ENCODE measurements around the gene RPS6KB2. TPM values are rescaled to one million over a fixed set of nuclear protein-coding genes. Genes with fewer than 3 reads are reported as not detected.

Gene RPS6KB2
- total and polyA plus RNA-seq, 10 of the 15 experiments (the other 5 are each of a cell fraction or from before 2014, with no cell fraction given) = 0.39 to 101 (median 58.4) TPM

- no peak overlapping the region for H3K4me3 ChIP-seq
- no peak overlapping the region for H2AFZ ChIP-seq (ENCODE audit: control insufficient read depth, low read depth, low read length)
- CTCF ChIA-PET = interaction anchor here (1.2 kb wide), 2 partner anchors 12 to 50 kb away, joined by 3 to 4 read pairs; partner anchors contain the start of gene PPP1CA
- in situ Hi-C loops (cut with MboI) (no loop called here), intact Hi-C loops (cut with micrococcal nuclease; ENCODE audit: unreplicated experiment) (no loop called here)
- no peak for ATAC-seq
- BruUV-seq (replicated peaks) = no TSS peak
- peaks cover 2% of the 10 kb centered on the region for H3K79me2 ChIP-seq (ENCODE audit: control insufficient read depth, insufficient read depth, low read length)
- SMC1A ChIA-PET (ENCODE audit: uncharacterized antibody, unreplicated experiment) = interaction anchor here (1.2 to 1.4 kb wide), 3 partner anchors 8 to 53 kb away, joined by 4 to 5 read pairs (median 4); no protein-coding TSS in a partner anchor
- no peak for FAIRE-seq
- RAD21 ChIA-PET (ENCODE audit: unreplicated experiment) = no interaction called here
- no peak overlapping the region for H3K4me2 ChIP-seq (ENCODE audit: control insufficient read depth, insufficient read depth)
- DNase-seq (ENCODE audit: low read depth, low spot score) = no peak
- H3K9ac ChIP-seq (ENCODE audit: control insufficient read depth, insufficient read depth, low read length) = no peak overlapping the region
- peaks cover 13% of the 10 kb centered on the region for H3K4me1 ChIP-seq (ENCODE audit: control insufficient read depth, insufficient read depth, low read length)
- 74% methylated on average over 22 of the region's 25 CpGs for WGBS (ENCODE audit: insufficient coverage, insufficient replicate concordance, low lambda C conversion rate, missing lambda C conversion rate)
- no peak overlapping the region for H3K27ac ChIP-seq (ENCODE audit: control insufficient read depth, insufficient read depth)
- TF ChIP-seq, protein P1, sequence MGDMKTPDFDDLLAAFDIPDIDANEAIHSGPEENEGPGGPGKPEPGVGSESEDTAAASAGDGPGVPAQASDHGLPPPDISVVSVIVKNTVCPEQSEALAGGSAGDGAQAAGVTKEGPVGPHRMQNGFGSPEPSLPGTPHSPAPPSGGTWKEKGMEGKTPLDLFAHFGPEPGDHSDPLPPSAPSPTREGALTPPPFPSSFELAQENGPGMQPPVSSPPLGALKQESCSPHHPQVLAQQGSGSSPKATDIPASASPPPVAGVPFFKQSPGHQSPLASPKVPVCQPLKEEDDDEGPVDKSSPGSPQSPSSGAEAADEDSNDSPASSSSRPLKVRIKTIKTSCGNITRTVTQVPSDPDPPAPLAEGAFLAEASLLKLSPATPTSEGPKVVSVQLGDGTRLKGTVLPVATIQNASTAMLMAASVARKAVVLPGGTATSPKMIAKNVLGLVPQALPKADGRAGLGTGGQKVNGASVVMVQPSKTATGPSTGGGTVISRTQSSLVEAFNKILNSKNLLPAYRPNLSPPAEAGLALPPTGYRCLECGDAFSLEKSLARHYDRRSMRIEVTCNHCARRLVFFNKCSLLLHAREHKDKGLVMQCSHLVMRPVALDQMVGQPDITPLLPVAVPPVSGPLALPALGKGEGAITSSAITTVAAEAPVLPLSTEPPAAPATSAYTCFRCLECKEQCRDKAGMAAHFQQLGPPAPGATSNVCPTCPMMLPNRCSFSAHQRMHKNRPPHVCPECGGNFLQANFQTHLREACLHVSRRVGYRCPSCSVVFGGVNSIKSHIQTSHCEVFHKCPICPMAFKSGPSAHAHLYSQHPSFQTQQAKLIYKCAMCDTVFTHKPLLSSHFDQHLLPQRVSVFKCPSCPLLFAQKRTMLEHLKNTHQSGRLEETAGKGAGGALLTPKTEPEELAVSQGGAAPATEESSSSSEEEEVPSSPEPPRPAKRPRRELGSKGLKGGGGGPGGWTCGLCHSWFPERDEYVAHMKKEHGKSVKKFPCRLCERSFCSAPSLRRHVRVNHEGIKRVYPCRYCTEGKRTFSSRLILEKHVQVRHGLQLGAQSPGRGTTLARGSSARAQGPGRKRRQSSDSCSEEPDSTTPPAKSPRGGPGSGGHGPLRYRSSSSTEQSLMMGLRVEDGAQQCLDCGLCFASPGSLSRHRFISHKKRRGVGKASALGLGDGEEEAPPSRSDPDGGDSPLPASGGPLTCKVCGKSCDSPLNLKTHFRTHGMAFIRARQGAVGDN (IDR thresholded peaks at IDR 0.05) = no peak
- TF ChIP-seq ATF2 (IDR thresholded peaks at IDR 0.05; ENCODE audit: low read length) (no peak), MYC (IDR thresholded peaks at IDR 0.05; ENCODE audit: insufficient read depth, insufficient read length, insufficient replicate concordance, low read length, severe bottlenecking) (no peak), STAT3 (IDR thresholded peaks at IDR 0.05; ENCODE audit: low read depth, low read length) (no peak), ETV6 (conservative IDR thresholded peaks at IDR 0.05 in 1 of 2, IDR thresholded peaks at IDR 0.05 in 1 of 2; ENCODE audit: borderline replicate concordance in 1 of 2, low read depth in 1 of 2) (no peak), ATF7 (IDR thresholded peaks at IDR 0.05; ENCODE audit: low read depth) (no peak)
- TF ChIP-seq, protein P2, sequence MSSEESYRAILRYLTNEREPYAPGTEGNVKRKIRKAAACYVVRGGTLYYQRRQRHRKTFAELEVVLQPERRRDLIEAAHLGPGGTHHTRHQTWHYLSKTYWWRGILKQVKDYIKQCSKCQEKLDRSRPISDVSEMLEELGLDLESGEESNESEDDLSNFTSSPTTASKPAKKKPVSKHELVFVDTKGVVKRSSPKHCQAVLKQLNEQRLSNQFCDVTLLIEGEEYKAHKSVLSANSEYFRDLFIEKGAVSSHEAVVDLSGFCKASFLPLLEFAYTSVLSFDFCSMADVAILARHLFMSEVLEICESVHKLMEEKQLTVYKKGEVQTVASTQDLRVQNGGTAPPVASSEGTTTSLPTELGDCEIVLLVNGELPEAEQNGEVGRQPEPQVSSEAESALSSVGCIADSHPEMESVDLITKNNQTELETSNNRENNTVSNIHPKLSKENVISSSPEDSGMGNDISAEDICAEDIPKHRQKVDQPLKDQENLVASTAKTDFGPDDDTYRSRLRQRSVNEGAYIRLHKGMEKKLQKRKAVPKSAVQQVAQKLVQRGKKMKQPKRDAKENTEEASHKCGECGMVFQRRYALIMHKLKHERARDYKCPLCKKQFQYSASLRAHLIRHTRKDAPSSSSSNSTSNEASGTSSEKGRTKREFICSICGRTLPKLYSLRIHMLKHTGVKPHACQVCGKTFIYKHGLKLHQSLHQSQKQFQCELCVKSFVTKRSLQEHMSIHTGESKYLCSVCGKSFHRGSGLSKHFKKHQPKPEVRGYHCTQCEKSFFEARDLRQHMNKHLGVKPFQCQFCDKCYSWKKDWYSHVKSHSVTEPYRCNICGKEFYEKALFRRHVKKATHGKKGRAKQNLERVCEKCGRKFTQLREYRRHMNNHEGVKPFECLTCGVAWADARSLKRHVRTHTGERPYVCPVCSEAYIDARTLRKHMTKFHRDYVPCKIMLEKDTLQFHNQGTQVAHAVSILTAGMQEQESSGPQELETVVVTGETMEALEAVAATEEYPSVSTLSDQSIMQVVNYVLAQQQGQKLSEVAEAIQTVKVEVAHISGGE (CRISPR knock-in tag; IDR thresholded peaks at IDR 0.05) = no peak
- TF ChIP-seq, protein P3, sequence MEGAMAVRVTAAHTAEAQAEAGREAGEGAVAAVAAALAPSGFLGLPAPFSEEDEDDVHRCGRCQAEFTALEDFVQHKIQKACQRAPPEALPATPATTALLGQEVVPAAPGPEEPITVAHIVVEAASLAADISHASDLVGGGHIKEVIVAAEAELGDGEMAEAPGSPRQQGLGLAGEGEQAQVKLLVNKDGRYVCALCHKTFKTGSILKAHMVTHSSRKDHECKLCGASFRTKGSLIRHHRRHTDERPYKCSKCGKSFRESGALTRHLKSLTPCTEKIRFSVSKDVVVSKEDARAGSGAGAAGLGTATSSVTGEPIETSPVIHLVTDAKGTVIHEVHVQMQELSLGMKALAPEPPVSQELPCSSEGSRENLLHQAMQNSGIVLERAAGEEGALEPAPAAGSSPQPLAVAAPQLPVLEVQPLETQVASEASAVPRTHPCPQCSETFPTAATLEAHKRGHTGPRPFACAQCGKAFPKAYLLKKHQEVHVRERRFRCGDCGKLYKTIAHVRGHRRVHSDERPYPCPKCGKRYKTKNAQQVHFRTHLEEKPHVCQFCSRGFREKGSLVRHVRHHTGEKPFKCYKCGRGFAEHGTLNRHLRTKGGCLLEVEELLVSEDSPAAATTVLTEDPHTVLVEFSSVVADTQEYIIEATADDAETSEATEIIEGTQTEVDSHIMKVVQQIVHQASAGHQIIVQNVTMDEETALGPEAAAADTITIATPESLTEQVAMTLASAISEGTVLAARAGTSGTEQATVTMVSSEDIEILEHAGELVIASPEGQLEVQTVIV (IDR thresholded peaks at IDR 0.05; ENCODE audit: borderline replicate concordance, partially characterized antibody) = no peak
- H3K27me3 ChIP-seq (replicated peaks in 1 of 2; ENCODE audit: control insufficient read depth in 2 of 2, insufficient read depth in 2 of 2, low read length in 1 of 2) = no peaks in the 10 kb centered on the region
- H4K20me1 ChIP-seq (ENCODE audit: control insufficient read depth, insufficient read depth) = no peaks in the 10 kb centered on the region
- H3K36me3 ChIP-seq (ENCODE audit: control insufficient read depth in 2 of 2, insufficient read depth in 2 of 2, low read length in 1 of 2) = no peaks in the 10 kb centered on the region
- H3K9me3 ChIP-seq (replicated peaks; ENCODE audit: control insufficient read depth, insufficient read depth, low read length) = no peaks in the 10 kb centered on the region
- POLR2A ChIA-PET = interaction anchor here (1.0 to 1.6 kb wide), 4 partner anchors 8 to 18 kb away, joined by 3 to 6 read pairs (median 4); partner anchors contain the start of gene TMEM134
These were observed 22.7 kb downstream of the RPS6KB2 start for GRCh38 chr11:67450796-67451657.
